ENCODE measurements around the gene KRTAP10-2. TPM values are rescaled to one million over a fixed set of nuclear protein-coding genes. Genes with fewer than 3 reads are reported as not detected.
"Not testable (repeated sequence)": the region's sequence is repeated elsewhere in the genome, so short reads cannot be mapped to it uniquely, and the experiment has no call there.

KRTAP10-2 gene
- total RNA-seq, 1 donor from 2014 or later, result not detected

GRCh38 chr21:44567481-44568171 is 16.3 kb upstream of the KRTAP10-2 start:
- DNase-seq (ENCODE audit: low spot score), result no peak

DNA sequence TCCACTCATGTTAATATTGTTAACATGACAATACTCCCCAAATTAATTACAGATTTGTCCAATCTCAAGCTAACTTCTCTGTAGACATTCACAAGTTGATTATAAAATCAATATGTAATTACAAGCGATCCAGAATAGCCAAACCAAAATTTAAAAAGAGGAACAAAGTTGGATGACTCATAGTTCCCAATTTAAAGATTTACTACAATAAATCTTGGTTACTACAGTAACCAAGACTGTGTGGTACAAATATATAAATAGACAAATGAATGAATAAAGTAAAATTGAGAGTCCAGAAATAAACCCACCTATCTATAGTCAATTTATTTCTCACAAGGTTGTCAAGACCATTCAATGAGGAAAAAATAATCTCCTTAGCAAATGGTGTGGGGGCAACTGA is 15.1 kb upstream of the KRTAP10-2 start:
- DNase-seq (ENCODE audit: low spot score), result no peak

- DNase-seq (ENCODE audit: low spot score), result no peak
Observed at GRCh38 chr21:44564886-44565598, 13.7 kb upstream of the KRTAP10-2 start.

- no peak for DNase-seq (ENCODE audit: low spot score)
Observed at GRCh38 chr21:44564099-44564498, 12.8 kb upstream of the KRTAP10-2 start.

DNA sequence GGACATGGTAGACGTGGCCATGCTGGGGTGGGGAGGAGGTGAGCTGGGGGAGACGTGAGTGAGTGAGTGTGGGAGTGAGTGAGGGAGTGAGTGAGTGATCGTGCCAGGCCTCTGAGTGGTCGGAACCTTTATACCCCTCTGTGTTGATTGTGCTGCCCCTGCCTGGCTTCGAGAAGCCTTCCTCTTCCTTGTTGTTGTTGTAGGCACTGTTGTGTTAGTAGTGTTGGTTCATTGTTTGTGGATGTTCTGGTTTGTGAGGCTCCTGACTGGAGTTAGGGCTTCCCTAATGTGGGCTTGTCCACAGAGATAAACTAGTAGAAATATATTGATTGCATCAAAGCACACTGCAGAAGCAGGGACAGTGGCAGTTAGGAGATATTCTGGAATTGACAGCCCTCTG is 7.4 kb upstream of the KRTAP10-2 start, which contains the start of gene KRTAP10-3:
Gene KRTAP10-3 (minus strand): TSS at position 101 of the 400 bp plus-strand sequence. CDS start 80 bp downstream, at position 21.
- DNase-seq (ENCODE audit: low spot score), result no peak

DNA sequence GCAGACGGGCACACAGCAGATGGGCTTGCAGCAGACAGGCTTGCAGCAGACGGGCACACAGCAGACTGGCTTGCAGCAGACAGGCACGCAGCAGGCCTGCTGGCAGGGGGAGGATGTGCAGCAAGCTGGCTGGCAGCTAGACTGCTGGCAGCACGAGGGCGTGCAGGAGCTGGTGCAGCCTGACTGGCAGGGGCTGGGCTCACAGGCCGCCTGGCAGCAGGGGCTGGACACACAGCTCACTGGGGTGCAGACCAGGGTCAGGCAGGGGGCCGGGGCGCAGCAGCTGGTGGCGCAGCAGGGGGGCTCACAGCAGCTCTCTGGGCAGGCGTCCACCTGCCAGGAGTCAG is 7.0 kb upstream of the KRTAP10-2 start:
- DNase-seq (ENCODE audit: low spot score), result not testable (repeated sequence)

GRCh38 chr21:44557491-44558328 is 6.4 kb upstream of the KRTAP10-2 start:
- DNase-seq (ENCODE audit: low spot score), result no peak

GRCh38 chr21:44556879-44557278 is 5.6 kb upstream of the KRTAP10-2 start:
- no peak for DNase-seq (ENCODE audit: low spot score)

GRCh38 chr21:44555200-44555875 is 4.0 kb upstream of the KRTAP10-2 start:
- no peak for DNase-seq (ENCODE audit: low spot score)

GRCh38 chr21:44552681-44553080 is 1.4 kb upstream of the KRTAP10-2 start:
- no peak for DNase-seq (ENCODE audit: low spot score)

GRCh38 chr21:44552136-44552535 is 831 bp upstream of the KRTAP10-2 start:
- DNase-seq (ENCODE audit: low spot score), result no peak

DNA sequence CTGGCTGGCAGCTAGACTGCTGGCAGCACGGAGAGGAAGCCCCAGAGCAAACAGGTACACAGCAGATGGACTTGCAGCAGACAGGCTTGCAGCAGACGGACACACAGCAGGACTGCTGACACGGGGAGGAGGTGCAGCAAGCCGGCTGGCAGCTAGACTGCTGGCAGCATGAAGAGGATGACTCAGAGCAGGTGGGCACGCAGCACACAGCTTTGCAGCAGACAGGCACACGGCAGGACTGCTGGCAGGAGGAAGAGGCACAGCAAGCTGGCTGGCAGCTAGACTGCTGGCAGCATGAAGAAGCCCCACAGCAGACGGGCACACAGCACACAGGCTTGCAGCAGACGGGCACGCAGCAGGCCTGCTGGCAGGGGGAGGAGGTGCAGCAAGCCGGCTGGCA is 498 bp downstream of the KRTAP10-2 start:
- no peak for DNase-seq (ENCODE audit: low spot score)

DNA sequence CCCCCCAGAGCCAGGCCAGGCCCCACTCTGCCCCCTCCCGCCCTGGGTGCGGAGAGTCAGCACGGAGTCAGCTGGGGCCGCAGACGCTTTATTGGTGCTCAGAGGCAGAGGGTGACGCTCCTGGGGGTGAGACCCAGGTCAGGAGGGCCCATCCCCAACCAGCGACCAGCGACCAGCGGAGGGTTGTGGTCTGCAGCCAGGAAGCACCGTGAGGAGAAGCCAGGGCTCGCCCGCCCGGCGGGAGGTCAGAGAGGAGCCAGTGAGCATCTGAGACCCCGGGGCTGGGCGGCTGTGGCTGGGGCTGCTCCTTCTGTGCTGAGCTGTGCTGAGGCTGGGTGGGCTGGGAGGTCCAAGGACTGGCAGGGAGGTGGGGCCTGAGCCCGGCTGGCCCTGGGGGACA is 1.0 kb downstream of the KRTAP10-2 start:
- not testable (repeated sequence) for DNase-seq (ENCODE audit: low spot score)

- no peak for DNase-seq (ENCODE audit: low spot score)
Observed at GRCh38 chr21:44549525-44550211, 1.6 kb downstream of the KRTAP10-2 start.

DNA sequence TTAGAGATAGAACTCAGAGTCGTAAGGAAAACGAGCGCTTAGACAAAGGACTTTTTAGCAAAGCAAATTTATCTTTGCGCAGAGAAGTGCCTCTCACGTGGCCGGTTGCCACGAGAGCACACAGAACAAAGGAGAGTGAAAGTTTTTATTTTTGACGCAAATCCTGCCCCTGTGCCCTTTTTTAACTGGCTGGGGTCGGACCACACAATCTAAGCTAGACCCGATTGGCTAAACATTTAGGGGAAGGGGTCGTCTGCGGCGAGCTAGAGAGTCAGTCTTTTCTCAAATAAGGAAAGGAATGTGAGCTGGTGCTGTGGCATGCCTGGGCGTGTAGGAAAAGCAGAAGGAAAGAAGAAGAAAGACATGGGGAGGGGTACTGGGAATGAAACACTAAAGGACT is 2.4 kb downstream of the KRTAP10-2 start:
- no peak for DNase-seq (ENCODE audit: low spot score)

DNA sequence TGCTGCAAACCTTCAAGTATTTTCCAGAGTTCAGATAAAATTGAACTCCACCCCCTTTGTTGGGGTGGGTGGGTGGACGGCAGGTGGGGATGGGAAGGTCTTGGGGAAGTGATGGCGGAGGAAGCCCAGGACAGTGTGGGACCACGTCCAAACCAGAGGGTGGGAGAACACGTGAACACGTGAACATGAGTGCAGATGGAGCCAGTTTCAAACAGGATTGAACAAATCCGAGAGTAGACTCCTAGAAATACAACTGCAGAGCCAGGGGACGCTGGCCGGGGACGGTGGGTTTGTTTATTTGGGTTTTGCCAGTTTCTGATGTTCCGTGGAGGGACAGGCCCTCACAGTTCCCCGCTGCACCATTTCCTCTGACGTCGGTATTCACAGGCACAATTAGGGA is 2.9 kb downstream of the KRTAP10-2 start:
- no peak for DNase-seq (ENCODE audit: low spot score)

DNA sequence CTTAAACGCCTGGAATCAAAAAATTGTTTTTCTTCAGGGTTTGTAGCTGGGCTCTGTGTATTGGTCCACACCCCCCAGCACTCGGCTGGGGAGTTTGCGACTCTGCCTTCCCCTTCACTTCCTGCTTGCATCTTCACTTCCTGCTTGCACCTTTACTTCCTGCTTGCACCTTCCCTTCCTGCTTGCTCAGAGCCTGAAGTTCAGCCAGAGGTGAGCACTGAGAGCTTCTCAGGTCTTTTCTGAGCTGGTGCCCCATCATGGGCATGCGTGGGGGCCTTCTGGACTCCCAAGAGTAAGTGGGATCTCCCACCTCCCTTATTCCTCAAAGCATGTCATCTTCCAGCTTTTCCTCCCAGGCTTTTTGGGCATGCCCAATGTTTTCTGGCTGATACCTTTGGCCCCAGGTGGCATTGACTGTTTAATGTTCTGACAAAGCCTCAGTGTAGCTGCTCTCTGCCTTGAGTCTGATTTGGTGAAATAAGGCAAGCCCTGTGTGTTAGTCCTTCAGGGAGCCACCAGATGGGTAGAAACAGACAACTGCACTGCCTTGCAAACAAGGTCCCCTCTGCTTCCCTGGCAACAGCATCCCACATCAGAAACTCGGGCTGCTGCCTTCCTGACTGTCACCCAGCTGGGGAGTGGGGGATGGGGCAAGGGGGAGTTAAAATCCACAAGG is 3.5 kb downstream of the KRTAP10-2 start:
- no peak for DNase-seq (ENCODE audit: low spot score)

DNA sequence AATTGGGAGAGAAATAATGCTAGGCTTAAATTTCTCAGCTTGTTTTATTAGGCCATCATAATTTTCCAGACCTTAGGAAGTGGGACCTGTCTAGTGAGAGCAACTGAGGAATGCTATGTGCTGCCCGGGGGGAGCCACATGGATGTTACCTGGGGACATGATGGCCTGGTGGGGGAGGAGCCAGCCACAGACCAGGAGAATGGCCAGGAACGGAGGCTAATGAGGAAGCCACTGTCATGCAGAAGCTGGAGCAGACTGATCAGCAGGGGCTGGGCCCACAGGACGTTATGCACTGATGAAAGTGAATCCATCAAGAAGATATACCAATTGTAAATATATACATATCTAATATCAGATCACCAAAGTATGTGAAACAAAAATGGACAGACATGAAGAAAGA is 6.7 kb downstream of the KRTAP10-2 start:
- no peak for DNase-seq (ENCODE audit: low spot score)

GRCh38 chr21:44542716-44543115 is 8.6 kb downstream of the KRTAP10-2 start:
- DNase-seq (ENCODE audit: low spot score), result no peak

- DNase-seq (ENCODE audit: low spot score), result no peak
Observed at GRCh38 chr21:44540741-44541288, 10.5 kb downstream of the KRTAP10-2 start.

Data from ureter (tissue), 1 donor.